ENCODE results near the gene CSE1L. TPM values are rescaled to one million over a fixed set of nuclear protein-coding genes. Genes with fewer than 3 reads are reported as not detected.

CSE1L gene
- total RNA-seq, 1 experiment from 2014 or later, result 316 TPM

GRCh38 chr20:49043000-49043399 is 3.1 kb upstream of the CSE1L start:
- Histone ChIP-seq H3K4me1 (peaks cover 4% of the 10 kb centered on the region; the same call in 1 of the 2 replicates), H3K36me3 (ENCODE audit: control insufficient read depth, insufficient read depth, low read length) (no peaks in the 10 kb centered on the region), H3K9me3 (no peaks in the 10 kb centered on the region), H3K27me3 (replicated peaks; ENCODE audit: control insufficient read depth, insufficient read depth, low read length) (no peaks in the 10 kb centered on the region), H3K4me3 (ENCODE audit: low read depth, low read length) (no peak overlapping the region)
- POLR2A ChIA-PET, result no interaction called here
- TF ChIP-seq CTCF (IDR thresholded peaks at IDR 0.05; ENCODE audit: insufficient read depth in 1 of 2, low read depth in 1 of 2, low read length in 1 of 2, severe bottlenecking in 1 of 2, unreplicated experiment in 1 of 2), result no peak
- peak in 1 of 2 experiments; percentile 36 for DNase-seq
- H3K9me3 Mint-ChIP-seq (ENCODE audit: unreplicated experiment), result no peaks in the 10 kb centered on the region
- H3K27me3 Mint-ChIP-seq (ENCODE audit: insufficient read depth, unreplicated experiment), result no peaks in the 10 kb centered on the region
- H3K27ac Mint-ChIP-seq (ENCODE audit: unreplicated experiment), result no peak overlapping the region
- peaks cover 20% of the 10 kb centered on the region for H3K4me1 Mint-ChIP-seq (ENCODE audit: low read depth, unreplicated experiment)
- intact Hi-C loops (cut with micrococcal nuclease; ENCODE audit: unreplicated experiment), result no loop called here
- BruUV-seq (replicated peaks), result no TSS peak
- H3K36me3 Mint-ChIP-seq (ENCODE audit: insufficient read depth, unreplicated experiment), result peaks cover 24% of the 10 kb centered on the region
- CTCF ChIA-PET, result interaction anchor here (0.7 kb wide), 1 partner anchor 1379 kb away, joined by 3 read pairs; no protein-coding TSS in a partner anchor
- no peak overlapping the region for H3K4me3 Mint-ChIP-seq (ENCODE audit: unreplicated experiment)

GRCh38 chr20:49045440-49046086 is 549 bp upstream of the CSE1L start:
- no peaks in the 10 kb centered on the region for H3K9me3 ChIP-seq
- TSS peak; percentile 76 for BruUV-seq (replicated peaks)
- no peak for TF ChIP-seq CTCF (IDR thresholded peaks at IDR 0.05; ENCODE audit: insufficient read depth in 1 of 2, low read depth in 1 of 2, low read length in 1 of 2, severe bottlenecking in 1 of 2, unreplicated experiment in 1 of 2)
- H3K27ac Mint-ChIP-seq (ENCODE audit: unreplicated experiment), result peak overlapping the region; percentile 100
- H3K4me1 ChIP-seq, result peaks cover 4% of the 10 kb centered on the region; the same call in 1 of the 2 replicates
- no peaks in the 10 kb centered on the region for H3K9me3 Mint-ChIP-seq (ENCODE audit: unreplicated experiment)
- no peak for DNase-seq
- intact Hi-C loops (cut with micrococcal nuclease; ENCODE audit: unreplicated experiment), result loop anchor here (1.0 to 2.0 kb wide), 2 partner anchors 17 to 174 kb away; partner anchors contain the start of gene DDX27
- ChIA-PET CTCF (interaction anchor here (0.6 to 1.8 kb wide), 3 partner anchors 17 to 59 kb away, joined by 4 to 7 read pairs (median 5); no protein-coding TSS in a partner anchor), POLR2A (interaction anchor here (0.5 to 2.3 kb wide), 11 partner anchors 10 to 193 kb away, joined by 3 to 15 read pairs (median 3); partner anchors contain the start of genes ARFGEF2 and DDX27)
- peak overlapping the region; percentile 83 for H3K4me3 ChIP-seq (ENCODE audit: low read depth, low read length)
- H3K36me3 Mint-ChIP-seq (ENCODE audit: insufficient read depth, unreplicated experiment), result peaks cover 44% of the 10 kb centered on the region
- peak overlapping the region; percentile 97 for H3K4me3 Mint-ChIP-seq (ENCODE audit: unreplicated experiment)
- no peaks in the 10 kb centered on the region for H3K27me3 ChIP-seq (replicated peaks; ENCODE audit: control insufficient read depth, insufficient read depth, low read length)
- H3K27me3 Mint-ChIP-seq (ENCODE audit: insufficient read depth, unreplicated experiment), result no peaks in the 10 kb centered on the region
- H3K36me3 ChIP-seq (ENCODE audit: control insufficient read depth, insufficient read depth, low read length), result no peaks in the 10 kb centered on the region
- H3K4me1 Mint-ChIP-seq (ENCODE audit: low read depth, unreplicated experiment), result peaks cover 28% of the 10 kb centered on the region

- POLR2A ChIA-PET, result no interaction called here
Measured at GRCh38 chr20:49052334-49052733, 6.2 kb downstream of the CSE1L start.

More at GRCh38 chr20:49052334-49052733, 6.2 kb downstream of the CSE1L start:
- CTCF ChIA-PET, result interaction anchor here (1.4 kb wide), 1 partner anchor 23 kb away, joined by 3 read pairs; no protein-coding TSS in a partner anchor
- Mint-ChIP-seq H3K9me3 (ENCODE audit: unreplicated experiment) (no peaks in the 10 kb centered on the region), H3K4me1 (ENCODE audit: low read depth, unreplicated experiment) (peaks cover 31% of the 10 kb centered on the region), H3K27ac (ENCODE audit: unreplicated experiment) (peak overlapping the region; percentile 2), H3K36me3 (ENCODE audit: insufficient read depth, unreplicated experiment) (peaks cover 88% of the 10 kb centered on the region), H3K4me3 (ENCODE audit: unreplicated experiment) (no peak overlapping the region), H3K27me3 (ENCODE audit: insufficient read depth, unreplicated experiment) (no peaks in the 10 kb centered on the region)
- intact Hi-C loops (cut with micrococcal nuclease; ENCODE audit: unreplicated experiment), result no loop called here
- BruUV-seq (replicated peaks), result no TSS peak
- Histone ChIP-seq H3K27me3 (replicated peaks; ENCODE audit: control insufficient read depth, insufficient read depth, low read length) (no peaks in the 10 kb centered on the region), H3K4me3 (ENCODE audit: low read depth, low read length) (no peak overlapping the region), H3K4me1 (peaks cover 31% of the 10 kb centered on the region), H3K9me3 (no peaks in the 10 kb centered on the region), H3K36me3 (ENCODE audit: control insufficient read depth, insufficient read depth, low read length) (peaks cover 1% of the 10 kb centered on the region; the same call in 1 of the 2 replicates)
- no peak for DNase-seq
- no peak for TF ChIP-seq CTCF (IDR thresholded peaks at IDR 0.05; ENCODE audit: insufficient read depth in 1 of 2, low read depth in 1 of 2, low read length in 1 of 2, severe bottlenecking in 1 of 2, unreplicated experiment in 1 of 2)

Measured in Caco-2 (cell line).